OCI-LY1 (cell line): Measurements from ENCODE around the gene CEP128.

Source experiments
- CTCF ChIP-seq: fragments of 200-600 bp; sonication (generic), shearing (Covaris generic); IDR thresholded peaks from 2 replicates; pipeline ENCODE4 v1.5.1; 2017; ENCODE audit warnings: mild to moderate bottlenecking, antibody characterized with exemption, low read length, moderate library complexity, mixed read lengths
- EZH2 ChIP-seq: fragments of 200-600 bp; sonication (generic), shearing (Covaris generic); IDR thresholded peaks from 2 replicates; pipeline ENCODE4 v1.8.0; 2017; ENCODE audit warnings: borderline replicate concordance, mixed run types, mild to moderate bottlenecking, antibody characterized with exemption, low read length, moderate library complexity, mixed read lengths

DNA sequence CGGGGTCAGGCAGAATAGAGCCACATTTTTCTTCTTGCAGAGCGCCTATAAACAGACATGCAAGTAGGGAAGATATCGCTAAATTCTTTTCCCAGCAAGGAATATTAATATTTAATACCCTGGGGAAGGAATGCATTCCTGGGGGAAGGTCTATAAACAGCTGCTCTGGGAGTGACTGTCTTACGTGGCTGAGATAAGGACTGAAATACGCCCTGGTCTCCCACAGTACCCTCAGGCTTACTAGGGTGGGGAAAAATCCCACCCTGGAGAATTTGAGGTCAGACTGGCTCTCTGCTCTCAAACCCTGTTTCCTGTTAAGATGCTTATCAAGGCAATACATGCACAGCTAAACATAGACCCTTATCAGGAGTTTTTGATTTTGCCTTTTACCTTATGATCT, 262.3 kb downstream of the CEP128 start:
- no peak for TF ChIP-seq CTCF
- no peak for TF ChIP-seq EZH2
